K562 (cell line): ENCODE data around the gene DDHD1.

Experiments used
- ATF7 ChIP-seq: fragments of 450-650 bp; IDR thresholded peaks from 2 replicates; pipeline ENCODE4 v1.7.1; 2014; ENCODE audit warnings: mild to moderate bottlenecking, moderate library complexity
- CTCF ChIP-seq, 3 experiments: IDR thresholded peaks in 2 of 3; conservative IDR thresholded peaks in 1 of 3; 2 replicates each; pipeline ENCODE4 v1.5.1; 2011 to 2012; ENCODE audit warnings: low read length in 3 of 3, mild to moderate bottlenecking in 3 of 3, control low read depth in 2 of 3, improper control_type of control experiment in 1 of 3, inconsistent platforms in 1 of 3, low read depth in 1 of 3, mixed read lengths in 1 of 3, moderate library complexity in 1 of 3; ENCODE audit not compliant: insufficient read depth in 2 of 3
- GTF2B ChIP-seq: IDR thresholded peaks from 2 replicates; pipeline ENCODE4 v1.6.1; 2011; ENCODE audit not compliant: insufficient read length; ENCODE audit errors: extremely low read depth
- MCM5 ChIP-seq: fragments of 450-650 bp; IDR thresholded peaks from 2 replicates; pipeline ENCODE4 v1.6.1; 2016; ENCODE audit warnings: low read depth
- MYC ChIP-seq, 2 experiments: fragments of 250-450 bp in 1 of 2; sonication (Bioruptor Pico) in 1 of 2; IDR thresholded peaks; 2 replicates each; pipeline versions ENCODE4 v1.5.1 to v1.6.1; 2012 to 2021; ENCODE audit warnings: low read depth in 2 of 2, borderline replicate concordance in 1 of 2, improper control_type of control experiment in 1 of 2, low read length in 1 of 2, mild to moderate bottlenecking in 1 of 2, moderate library complexity in 1 of 2
- PKNOX1 ChIP-seq: fragments of 450-650 bp; IDR thresholded peaks from 2 replicates; pipeline ENCODE4 v1.6.1; 2016
- POLR3A ChIP-seq: IDR thresholded peaks from 2 replicates; pipeline ENCODE4 v1.6.1; 2011; ENCODE audit warnings: borderline replicate concordance, mild to moderate bottlenecking, moderate library complexity; ENCODE audit not compliant: insufficient read length, insufficient read depth; ENCODE audit errors: extremely low read depth
- REST ChIP-seq, 2 experiments: fragments of 450-650 bp; formaldehyde crosslinking in 1 of 2; IDR thresholded peaks; 2 replicates each; pipeline versions ENCODE4 v1.4.0 to v1.6.1; 2014 to 2020; ENCODE audit warnings: mild to moderate bottlenecking in 2 of 2, borderline replicate concordance in 1 of 2, low read depth in 1 of 2
- SMAD2 ChIP-seq: fragments of 150-350 bp; IDR thresholded peaks from 2 replicates; pipeline ENCODE4 v1.6.1; 2014; ENCODE audit warnings: low read depth, mild to moderate bottlenecking, low read length
- TFAM ChIP-seq: fragments of 250-450 bp; sonication (Bioruptor Pico); conservative IDR thresholded peaks from 2 replicates; pipeline ENCODE4 v1.5.0; 2021; ENCODE audit warnings: mild to moderate bottlenecking, moderate library complexity

- TF ChIP-seq PKNOX1 (no peak), CTCF (IDR thresholded peaks at IDR 0.05 in 2 of 3, conservative IDR thresholded peaks at IDR 0.05 in 1 of 3; ENCODE audit: insufficient read depth in 2 of 3, low read depth in 1 of 3, low read length in 3 of 3) (no peak), POLR3A (no peak), SMAD2 (no peak), ATF7 (no peak), REST (IDR thresholded peaks at IDR 0.05; ENCODE audit: borderline replicate concordance) (no peak), REST (CRISPR knock-in tag; IDR thresholded peaks at IDR 0.05; ENCODE audit: low read depth) (no peak), GTF2B (no peak), TFAM (CRISPR knock-in tag) (no peak), MYC (IDR thresholded peaks at IDR 0.05; ENCODE audit: low read depth, low read length) (no peak), MYC (CRISPR knock-in tag; IDR thresholded peaks at IDR 0.05; ENCODE audit: borderline replicate concordance, low read depth) (no peak), MCM5 (no peak)
Measured at GRCh38 chr14:53090853-53091252, 62.3 kb downstream of the DDHD1 start.
